SU-DHL-6 (cell line): ENCODE data around the gene MUC6.

ENCODE experiments used
- H2AFZ ChIP-seq: fragments of 200-600 bp; sonication (generic); 2 replicates; pipeline ENCODE4 v1.6.1; 2014; ENCODE audit warnings: low read depth, mild to moderate bottlenecking, moderate library complexity, mixed read lengths, antibody characterized with exemption, low read length; ENCODE audit not compliant: severe bottlenecking
- H3F3A ChIP-seq: fragments of 200-600 bp; shearing (Covaris generic); 2 replicates; pipeline ENCODE4 v1.6.0; 2016; ENCODE audit warnings: antibody characterized with exemption, mild to moderate bottlenecking; ENCODE audit not compliant: insufficient read depth
- H3K27ac ChIP-seq: fragments of 200-600 bp; sonication (generic); 2 replicates; pipeline ENCODE4 v1.5.1; 2016; ENCODE audit warnings: low read depth, mild to moderate bottlenecking, low read length, moderate library complexity, mixed read lengths
- H3K27me3 ChIP-seq: fragments of 200-600 bp; sonication (generic), shearing (Covaris generic); 2 replicates; pipeline ENCODE4 v1.6.0; 2014; ENCODE audit warnings: mild to moderate bottlenecking, low read length
- H3K36me3 ChIP-seq: fragments of 200-600 bp; sonication (generic); 2 replicates; pipeline ENCODE4 v1.6.1; 2014; ENCODE audit warnings: mild to moderate bottlenecking, low read length, mixed read lengths
- H3K4me2 ChIP-seq: fragments of 300-600, 200-600 bp; shearing (Covaris generic), sonication (generic); 2 replicates; pipeline ENCODE4 v1.6.0; 2014; ENCODE audit warnings: low read length, low read depth, mild to moderate bottlenecking; ENCODE audit not compliant: poor library complexity, severe bottlenecking
- H3K4me3 ChIP-seq: fragments of 200-600 bp; sonication (generic); 2 replicates; pipeline ENCODE4 v1.5.1; 2014; ENCODE audit warnings: antibody characterized with exemption, low read length, mild to moderate bottlenecking, mixed read lengths; ENCODE audit not compliant: insufficient read depth, poor library complexity, severe bottlenecking
- H3K79me2 ChIP-seq: fragments of 200-600 bp; sonication (generic); 2 replicates; pipeline ENCODE4 v1.6.1; 2014; ENCODE audit warnings: mild to moderate bottlenecking, low read length, moderate library complexity; ENCODE audit not compliant: insufficient read depth
- H3K9ac ChIP-seq: fragments of 200-600 bp; sonication (generic); 2 replicates; pipeline ENCODE4 v1.7.0; 2014; ENCODE audit warnings: mild to moderate bottlenecking, low read length
- H3K9me2 ChIP-seq: fragments of 200-600 bp; sonication (generic); replicated peaks from 2 replicates; pipeline ENCODE4 v1.6.1; 2014; ENCODE audit warnings: low read length; ENCODE audit not compliant: insufficient read depth
- H3K9me3 ChIP-seq: fragments of 200-600 bp; sonication (generic); 2 replicates; pipeline ENCODE4 v1.6.1; 2014; ENCODE audit warnings: low read length, mixed read lengths; ENCODE audit not compliant: insufficient read depth
- H4K20me1 ChIP-seq: fragments of 200-600 bp; sonication (generic); 2 replicates; pipeline ENCODE4 v1.6.1; 2014; ENCODE audit warnings: low read depth, mild to moderate bottlenecking, antibody characterized with exemption, low read length, moderate library complexity, mixed read lengths
- CTCF ChIP-seq: fragments of 200-600 bp; sonication (generic); IDR thresholded peaks from one replicate; pipeline ENCODE4 v1.5.1; 2017; ENCODE audit warnings: antibody characterized with exemption, mild to moderate bottlenecking, low read length, moderate library complexity; ENCODE audit not compliant: insufficient read depth, poor library complexity, severe bottlenecking
- EZH2phosphoT487 ChIP-seq: fragments of 200-600 bp; sonication (generic), shearing (Covaris generic); conservative IDR thresholded peaks from 2 replicates; pipeline ENCODE4 v1.6.1; 2018; ENCODE audit warnings: mild to moderate bottlenecking, antibody characterized with exemption, low read length, moderate library complexity, mixed read lengths

The MUC6 gene

GRCh38 chr11:1033016-1033798, 3.3 kb downstream of the MUC6 start:
- Histone ChIP-seq H3K9me3 (no peaks in the 10 kb centered on the region), H3K4me2 (no peak overlapping the region), H3K79me2 (no peaks in the 10 kb centered on the region), H3K4me3 (no peak overlapping the region), H3F3A (no peaks in the 10 kb centered on the region), H4K20me1 (no peaks in the 10 kb centered on the region), H3K9ac (no peak overlapping the region), H3K27ac (no peak overlapping the region), H3K9me2 (no peaks in the 10 kb centered on the region), H2AFZ (no peak overlapping the region), H3K36me3 (no peaks in the 10 kb centered on the region), H3K27me3 (no peaks in the 10 kb centered on the region)
- TF ChIP-seq CTCF: no peak
- no peak for TF ChIP-seq EZH2phosphoT487

GRCh38 chr11:1032310-1032891, 4.1 kb downstream of the MUC6 start:
- Histone ChIP-seq H4K20me1 (no peaks in the 10 kb centered on the region), H3K27me3 (no peaks in the 10 kb centered on the region), H3K9me3 (no peaks in the 10 kb centered on the region), H2AFZ (no peak overlapping the region), H3K27ac (no peak overlapping the region), H3K79me2 (no peaks in the 10 kb centered on the region), H3K4me3 (no peak overlapping the region), H3K4me2 (no peak overlapping the region), H3K9ac (no peak overlapping the region), H3K9me2 (no peaks in the 10 kb centered on the region), H3K36me3 (no peaks in the 10 kb centered on the region), H3F3A (no peaks in the 10 kb centered on the region)
- TF ChIP-seq CTCF (no peak), EZH2phosphoT487 (no peak)

- Histone ChIP-seq H3K36me3 (no peaks in the 10 kb centered on the region), H3K79me2 (no peaks in the 10 kb centered on the region), H3K4me2 (no peak overlapping the region), H3K27me3 (no peaks in the 10 kb centered on the region), H3K27ac (no peak overlapping the region), H3K9ac (no peak overlapping the region), H3K9me3 (no peaks in the 10 kb centered on the region), H2AFZ (no peak overlapping the region), H4K20me1 (no peaks in the 10 kb centered on the region), H3K4me3 (no peak overlapping the region), H3F3A (no peaks in the 10 kb centered on the region), H3K9me2 (no peaks in the 10 kb centered on the region)
- TF ChIP-seq CTCF (no peak), EZH2phosphoT487 (no peak)
Measured at GRCh38 chr11:1031121-1031899, 5.2 kb downstream of the MUC6 start.
